22Rv1 (cell line): ENCODE data around the gene DYRK1A.

ENCODE experiments used
- CTCF ChIP-seq: fragments of 450-650 bp; IDR thresholded peaks from 2 replicates; pipeline ENCODE4 v1.5.1; 2017; ENCODE audit warnings: mild to moderate bottlenecking
- ZFX ChIP-seq: fragments of 450-650 bp; IDR thresholded peaks from 2 replicates; pipeline ENCODE4 v1.6.1; 2017; ENCODE audit warnings: antibody characterized with exemption, borderline replicate concordance

- TF ChIP-seq CTCF (no peak), ZFX (no peak)
Observed at GRCh38 chr21:37454869-37455503, 88.4 kb downstream of the DYRK1A start.
